PC-9 (cell line): ENCODE data around the gene ARHGEF17.

Experiments
- CTCF ChIP-seq: fragments of 200-600 bp; sonication (generic); conservative IDR thresholded peaks from 2 replicates; pipeline ENCODE4 v1.6.1; 2017; ENCODE audit warnings: mixed run types, antibody characterized with exemption, mild to moderate bottlenecking, moderate library complexity
- EZH2 ChIP-seq: fragments of 200-600 bp; sonication (generic); IDR thresholded peaks from 2 replicates; pipeline ENCODE4 v1.8.0; 2017; ENCODE audit warnings: antibody characterized with exemption, low read depth

GRCh38 chr11:73412308-73412707 lies 104.2 kb downstream of the ARHGEF17 start:
- TF ChIP-seq CTCF (no peak), EZH2 (no peak)
